Heart left ventricle (tissue), 13 donors: ENCODE results near the gene PARP15.

Experiments used
- POLR2A ChIP-seq, 2 donors: fragments of 450-650 bp; IDR thresholded peaks; one replicate each; pipeline ENCODE4 v1.6.1; 2017; ENCODE audit warnings: antibody characterized with exemption in 2 of 2, mild to moderate bottlenecking in 2 of 2, moderate library complexity in 2 of 2
- TF ChIP-seq, protein P1 (sequence below), 12 donors: fragments of 200-600 bp; sonication (generic) in 4 of 12; IDR thresholded peaks; one replicate each; pipeline versions ENCODE4 v1.5.0 to v1.8.0; 2018 to 2022; ENCODE audit warnings: antibody characterized with exemption in 12 of 12, mild to moderate bottlenecking in 5 of 12
- donor health status: ischemic (EF 13 %, LVEDD 7.1; RV severe dilation, severe dysfunction).
- donor health status: DM: no; HTN: yes; CAD: no.
- donor health status: DM: no; HTN: no; CAD: no.
- donor health status: ischemic (EF 25% LVEDD 6.9; RV normal size, moderate dysfunction).
- donor health status: ischemic (EF 25% LVEDD 5.7; RV mildly dilated, moderate dysfunction).
- donor health status: ischemic (EF 35%, LVEDD 5.7; RV mildly dilated, moderate dysfunction).
- donor health status: nonischemic (EF 11% LVEDD 7.7; RV severe dilation, severe dysfunction).
- donor health status: DM: yes; HTN: yes; CAD: no.
- donor health status: PGD.
- donor health status: ischemic (EF 29% LVEDD 5.4; RV normal size, mild dysfunction).
- donor health status: nonischemic (EF 23%, LVEDD 6.1; RV moderate dilation, normal function).

DNA sequence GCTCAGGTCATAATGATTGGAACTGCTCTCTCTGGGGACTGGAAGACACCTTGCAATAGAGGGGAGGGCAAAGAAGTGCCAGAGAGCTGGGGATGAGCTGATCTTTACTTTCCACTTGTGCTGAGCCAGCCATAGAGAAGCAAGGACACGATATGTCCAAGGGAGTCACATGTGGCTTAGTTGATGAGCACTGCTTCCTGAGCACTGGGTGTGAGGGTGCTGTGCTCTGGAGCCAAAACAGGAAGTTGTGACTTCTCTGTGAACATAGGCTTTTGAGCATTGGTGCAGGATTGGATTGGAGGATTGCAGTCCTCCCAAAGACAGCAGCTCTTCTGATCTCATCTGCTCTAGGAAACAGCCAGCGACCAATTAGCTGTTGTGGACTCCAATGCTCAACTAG, 109.8 kb downstream of the PARP15 start:
- TF ChIP-seq, protein P1, sequence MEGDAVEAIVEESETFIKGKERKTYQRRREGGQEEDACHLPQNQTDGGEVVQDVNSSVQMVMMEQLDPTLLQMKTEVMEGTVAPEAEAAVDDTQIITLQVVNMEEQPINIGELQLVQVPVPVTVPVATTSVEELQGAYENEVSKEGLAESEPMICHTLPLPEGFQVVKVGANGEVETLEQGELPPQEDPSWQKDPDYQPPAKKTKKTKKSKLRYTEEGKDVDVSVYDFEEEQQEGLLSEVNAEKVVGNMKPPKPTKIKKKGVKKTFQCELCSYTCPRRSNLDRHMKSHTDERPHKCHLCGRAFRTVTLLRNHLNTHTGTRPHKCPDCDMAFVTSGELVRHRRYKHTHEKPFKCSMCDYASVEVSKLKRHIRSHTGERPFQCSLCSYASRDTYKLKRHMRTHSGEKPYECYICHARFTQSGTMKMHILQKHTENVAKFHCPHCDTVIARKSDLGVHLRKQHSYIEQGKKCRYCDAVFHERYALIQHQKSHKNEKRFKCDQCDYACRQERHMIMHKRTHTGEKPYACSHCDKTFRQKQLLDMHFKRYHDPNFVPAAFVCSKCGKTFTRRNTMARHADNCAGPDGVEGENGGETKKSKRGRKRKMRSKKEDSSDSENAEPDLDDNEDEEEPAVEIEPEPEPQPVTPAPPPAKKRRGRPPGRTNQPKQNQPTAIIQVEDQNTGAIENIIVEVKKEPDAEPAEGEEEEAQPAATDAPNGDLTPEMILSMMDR (IDR thresholded peaks at IDR 0.05), result no peak
- TF ChIP-seq POLR2A (IDR thresholded peaks at IDR 0.05), result no peak
